SK-N-SH treated with all-trans-retinoic acid at 6 μM for 48 hours (cell line): ENCODE data around the gene ARHGEF2.

Source experiments
- ATAC-seq: fragments of 200-7000 bp; cut with Tn5 transposase; 3 replicates; pipeline ENCODE4 v1.9.1; 2020; ENCODE audit warnings: mild to moderate bottlenecking, moderate library complexity
- ARNTL ChIP-seq: fragments of 450-650 bp; formaldehyde crosslinking; IDR thresholded peaks from 2 replicates; pipeline ENCODE4 v1.5.0; 2020; ENCODE audit warnings: low read depth, mild to moderate bottlenecking, moderate library complexity, borderline replicate concordance
- BACH2 ChIP-seq: fragments of 250-450 bp; sonication (Bioruptor Pico); IDR thresholded peaks from 2 replicates; pipeline ENCODE4 v1.9.0; 2021; ENCODE audit warnings: mild to moderate bottlenecking, borderline replicate concordance
- CSDC2 ChIP-seq: fragments of 250-450 bp; sonication (Bioruptor Pico); IDR thresholded peaks from 2 replicates; pipeline ENCODE4 v1.5.0; 2020; ENCODE audit warnings: mild to moderate bottlenecking, moderate library complexity
- ESRRG ChIP-seq: fragments of 250-450 bp; sonication (Bioruptor Pico); IDR thresholded peaks from 2 replicates; pipeline ENCODE4 v1.6.1; 2021; ENCODE audit warnings: mild to moderate bottlenecking
- OSR1 ChIP-seq: fragments of 250-450 bp; sonication (Bioruptor Pico); IDR thresholded peaks from 2 replicates; pipeline ENCODE4 v1.8.0; 2022; ENCODE audit warnings: moderate library complexity, mild to moderate bottlenecking, inconsistent platforms
- PPARA ChIP-seq: fragments of 250-450 bp; sonication (Bioruptor Pico); IDR thresholded peaks from 2 replicates; pipeline ENCODE4 v1.5.0; 2020; ENCODE audit warnings: mild to moderate bottlenecking, borderline replicate concordance
- RARB ChIP-seq: fragments of 250-450 bp; sonication (Bioruptor Pico); IDR thresholded peaks from 2 replicates; pipeline ENCODE4 v1.8.0; 2021; ENCODE audit warnings: mild to moderate bottlenecking, moderate library complexity
- SNAI2 ChIP-seq: fragments of 250-450 bp; sonication (Bioruptor Pico); IDR thresholded peaks from 2 replicates; pipeline ENCODE4 v1.5.0; 2020; ENCODE audit warnings: mild to moderate bottlenecking, moderate library complexity
- TOX ChIP-seq: fragments of 250-450 bp; sonication (Bioruptor Pico); IDR thresholded peaks from 2 replicates; pipeline ENCODE4 v1.8.0; 2021; ENCODE audit warnings: mild to moderate bottlenecking, moderate library complexity, borderline replicate concordance
- ZC3H10 ChIP-seq: fragments of 250-450 bp; sonication (Bioruptor Pico); IDR thresholded peaks from 2 replicates; pipeline ENCODE4 v1.5.1; 2021; ENCODE audit warnings: mild to moderate bottlenecking, moderate library complexity
- ZFP3 ChIP-seq: fragments of 250-450 bp; sonication (Bioruptor Pico); IDR thresholded peaks from 2 replicates; pipeline ENCODE4 v1.5.0; 2020; ENCODE audit warnings: mild to moderate bottlenecking, moderate library complexity
- ZFP30 ChIP-seq: fragments of 450-650 bp; formaldehyde crosslinking; IDR thresholded peaks from 2 replicates; pipeline ENCODE4 v1.5.0; 2022; ENCODE audit warnings: mild to moderate bottlenecking, moderate library complexity
- ZNF565 ChIP-seq: fragments of 450-650 bp; formaldehyde crosslinking; conservative IDR thresholded peaks from 2 replicates; pipeline ENCODE4 v1.5.0; 2020; ENCODE audit warnings: low read depth, mild to moderate bottlenecking, moderate library complexity
- ZNF70 ChIP-seq: fragments of 450-650 bp; formaldehyde crosslinking; IDR thresholded peaks from 2 replicates; pipeline ENCODE4 v1.5.0; 2020; ENCODE audit warnings: mild to moderate bottlenecking, moderate library complexity
- ZNF8 ChIP-seq: fragments of 450-650 bp; formaldehyde crosslinking; IDR thresholded peaks from 2 replicates; pipeline ENCODE4 v1.5.0; 2020; ENCODE audit warnings: mild to moderate bottlenecking, moderate library complexity
- TF ChIP-seq, protein P1 (sequence below): fragments of 250-450 bp; sonication (Bioruptor Pico); IDR thresholded peaks from 2 replicates; pipeline ENCODE4 v1.5.1; 2021; ENCODE audit warnings: mild to moderate bottlenecking, moderate library complexity
- TF ChIP-seq, protein P2 (sequence below): fragments of 250-450 bp; sonication (Bioruptor Pico); IDR thresholded peaks from 2 replicates; pipeline ENCODE4 v1.8.0; 2021; ENCODE audit warnings: low read depth, mild to moderate bottlenecking, moderate library complexity, borderline replicate concordance
- TF ChIP-seq, protein P3 (sequence below): fragments of 250-450 bp; sonication (Bioruptor Pico); IDR thresholded peaks from 2 replicates; pipeline ENCODE4 v1.5.0; 2020; ENCODE audit warnings: mild to moderate bottlenecking, moderate library complexity
- TF ChIP-seq, protein P4 (sequence below): fragments of 250-450 bp; sonication (Bioruptor Pico); IDR thresholded peaks from 2 replicates; pipeline ENCODE4 v1.8.0; 2020; ENCODE audit warnings: mild to moderate bottlenecking, moderate library complexity, borderline replicate concordance

The ARHGEF2 gene

DNA sequence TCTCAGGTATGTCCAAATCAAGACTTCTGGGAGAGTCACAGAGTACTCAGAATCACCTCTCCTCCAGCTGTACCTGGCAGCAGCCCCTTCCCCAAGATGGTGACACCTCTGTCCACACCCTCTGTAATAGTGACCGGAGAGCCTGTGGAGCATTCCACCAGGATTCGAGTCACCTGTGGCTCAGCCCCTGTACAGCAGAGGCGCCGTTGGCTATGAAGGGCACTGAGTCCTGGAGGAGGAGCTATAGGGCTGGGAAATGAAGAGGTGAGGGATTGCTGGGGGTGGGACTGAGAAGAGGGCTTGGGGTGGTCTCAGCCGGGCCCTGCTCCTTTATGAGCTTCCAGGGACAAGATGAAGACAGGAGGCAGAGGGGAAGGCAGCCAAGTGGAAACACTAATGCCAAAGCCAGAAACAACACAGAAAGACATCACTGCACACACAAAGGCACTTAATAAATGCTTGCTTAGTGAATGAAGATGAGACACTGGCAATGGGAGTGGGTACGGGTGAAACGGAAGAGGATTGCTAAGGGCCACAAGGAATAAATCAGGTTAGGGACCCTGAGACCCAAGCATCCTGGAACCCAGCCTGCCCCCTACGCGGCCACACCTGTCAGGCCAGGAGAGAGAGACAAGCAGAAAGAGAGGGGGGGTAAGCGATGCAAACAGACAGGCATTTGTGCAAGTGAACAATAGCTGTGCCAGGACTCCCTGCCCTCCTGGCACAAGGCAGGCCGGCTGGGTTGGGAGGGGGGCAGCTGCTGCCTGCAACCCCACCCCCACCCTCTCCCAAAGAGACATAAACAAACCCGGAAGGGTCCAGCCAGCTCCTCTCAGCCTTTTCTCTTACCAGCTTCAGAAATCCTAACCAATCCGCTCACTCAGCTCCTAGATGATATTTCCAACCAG, 3.9 kb downstream of the ARHGEF2 start:
- TF ChIP-seq ZFP30, result no peak
- ATAC-seq, result no peak

DNA sequence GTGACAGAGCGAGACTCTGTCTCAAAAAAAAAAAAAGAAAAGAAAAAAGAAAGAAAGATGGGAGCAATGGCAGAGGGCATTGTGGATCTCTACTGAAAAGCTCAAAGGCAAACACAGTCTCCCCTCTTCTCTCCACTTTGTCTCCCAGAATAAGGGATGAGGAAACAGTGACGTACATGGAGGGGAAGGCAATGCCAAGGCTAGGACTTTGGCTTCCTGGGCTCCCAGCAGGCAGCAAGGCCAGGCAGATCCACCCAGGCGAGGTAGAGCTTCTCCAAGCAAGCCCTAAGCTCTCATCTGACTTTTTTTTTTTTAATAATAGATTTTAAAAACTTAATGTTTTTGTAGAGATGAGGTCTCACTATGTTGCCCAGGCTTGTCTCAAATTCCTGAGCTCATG, 4.6 kb downstream of the ARHGEF2 start:
- ATAC-seq, result no peak
- no peak for TF ChIP-seq PPARA (CRISPR knock-in tag)
- TF ChIP-seq TOX (CRISPR knock-in tag), result no peak
- no peak for TF ChIP-seq RARB (CRISPR knock-in tag)
- no peak for TF ChIP-seq ZFP3 (CRISPR knock-in tag)
- TF ChIP-seq CSDC2, result no peak

DNA sequence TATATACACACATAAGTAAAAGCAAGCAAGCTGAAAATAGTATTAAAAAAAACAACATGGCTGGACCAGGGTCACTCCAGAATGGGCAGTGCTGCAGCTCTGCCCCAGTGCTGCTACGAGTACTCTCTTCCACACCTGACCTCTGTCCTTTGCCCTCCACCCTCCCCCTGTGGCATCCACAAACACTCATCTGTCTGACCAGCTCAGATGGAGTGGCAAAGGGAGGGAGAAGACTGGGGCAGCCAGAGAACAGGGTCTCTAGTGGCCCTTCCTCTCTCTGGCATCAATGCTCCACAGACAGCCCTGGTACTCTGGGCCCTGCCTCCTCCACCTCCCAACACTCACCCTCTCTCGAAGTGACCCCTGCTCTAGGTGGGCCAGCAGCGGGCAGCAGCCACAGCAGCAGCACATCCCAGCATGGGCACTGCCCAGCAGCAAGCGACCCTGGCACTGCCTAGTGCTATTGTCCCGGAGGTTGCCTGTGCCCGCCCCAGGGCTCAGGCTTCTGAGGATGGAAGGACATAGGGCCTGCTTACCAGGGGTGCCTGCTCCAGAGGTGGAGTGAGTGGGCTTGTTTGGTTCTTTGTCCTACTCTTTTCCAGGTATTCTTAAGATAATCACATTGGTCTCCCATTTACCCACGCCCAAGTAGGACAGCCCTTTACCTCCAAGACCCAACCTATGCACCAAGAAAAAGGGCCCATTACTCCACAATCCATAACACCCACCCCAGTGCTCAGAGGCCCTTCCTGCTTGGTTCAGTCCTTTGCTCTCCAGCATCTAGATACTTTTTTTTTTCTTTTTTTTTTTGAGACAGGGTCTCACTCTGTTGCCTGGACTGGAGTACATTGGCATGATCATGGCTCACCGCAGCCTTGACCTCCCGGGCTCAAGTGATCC, 6.2 kb downstream of the ARHGEF2 start:
- TF ChIP-seq, protein P1, sequence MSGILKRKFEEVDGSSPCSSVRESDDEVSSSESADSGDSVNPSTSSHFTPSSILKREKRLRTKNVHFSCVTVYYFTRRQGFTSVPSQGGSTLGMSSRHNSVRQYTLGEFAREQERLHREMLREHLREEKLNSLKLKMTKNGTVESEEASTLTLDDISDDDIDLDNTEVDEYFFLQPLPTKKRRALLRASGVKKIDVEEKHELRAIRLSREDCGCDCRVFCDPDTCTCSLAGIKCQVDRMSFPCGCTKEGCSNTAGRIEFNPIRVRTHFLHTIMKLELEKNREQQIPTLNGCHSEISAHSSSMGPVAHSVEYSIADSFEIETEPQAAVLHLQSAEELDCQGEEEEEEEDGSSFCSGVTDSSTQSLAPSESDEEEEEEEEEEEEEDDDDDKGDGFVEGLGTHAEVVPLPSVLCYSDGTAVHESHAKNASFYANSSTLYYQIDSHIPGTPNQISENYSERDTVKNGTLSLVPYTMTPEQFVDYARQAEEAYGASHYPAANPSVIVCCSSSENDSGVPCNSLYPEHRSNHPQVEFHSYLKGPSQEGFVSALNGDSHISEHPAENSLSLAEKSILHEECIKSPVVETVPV (CRISPR knock-in tag), result no peak
- no peak for TF ChIP-seq TOX (CRISPR knock-in tag)
- TF ChIP-seq, protein P2, sequence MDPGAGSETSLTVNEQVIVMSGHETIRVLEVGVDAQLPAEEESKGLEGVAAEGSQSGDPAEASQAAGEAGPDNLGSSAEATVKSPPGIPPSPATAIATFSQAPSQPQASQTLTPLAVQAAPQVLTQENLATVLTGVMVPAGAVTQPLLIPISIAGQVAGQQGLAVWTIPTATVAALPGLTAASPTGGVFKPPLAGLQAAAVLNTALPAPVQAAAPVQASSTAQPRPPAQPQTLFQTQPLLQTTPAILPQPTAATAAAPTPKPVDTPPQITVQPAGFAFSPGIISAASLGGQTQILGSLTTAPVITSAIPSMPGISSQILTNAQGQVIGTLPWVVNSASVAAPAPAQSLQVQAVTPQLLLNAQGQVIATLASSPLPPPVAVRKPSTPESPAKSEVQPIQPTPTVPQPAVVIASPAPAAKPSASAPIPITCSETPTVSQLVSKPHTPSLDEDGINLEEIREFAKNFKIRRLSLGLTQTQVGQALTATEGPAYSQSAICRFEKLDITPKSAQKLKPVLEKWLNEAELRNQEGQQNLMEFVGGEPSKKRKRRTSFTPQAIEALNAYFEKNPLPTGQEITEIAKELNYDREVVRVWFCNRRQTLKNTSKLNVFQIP, result no peak
- TF ChIP-seq BACH2 (CRISPR knock-in tag), result no peak
- TF ChIP-seq ARNTL (CRISPR knock-in tag), result no peak
- TF ChIP-seq ZC3H10, result no peak
- no peak for TF ChIP-seq SNAI2 (CRISPR knock-in tag)
- TF ChIP-seq ZFP3 (CRISPR knock-in tag), result no peak
- TF ChIP-seq RARB (CRISPR knock-in tag), result no peak
- TF ChIP-seq PPARA (CRISPR knock-in tag), result no peak
- TF ChIP-seq ZNF8 (CRISPR knock-in tag), result no peak
- no peak for TF ChIP-seq OSR1
- TF ChIP-seq ZNF70 (CRISPR knock-in tag), result no peak
- TF ChIP-seq ZNF565 (CRISPR knock-in tag), result no peak
- ATAC-seq, result no peak

DNA sequence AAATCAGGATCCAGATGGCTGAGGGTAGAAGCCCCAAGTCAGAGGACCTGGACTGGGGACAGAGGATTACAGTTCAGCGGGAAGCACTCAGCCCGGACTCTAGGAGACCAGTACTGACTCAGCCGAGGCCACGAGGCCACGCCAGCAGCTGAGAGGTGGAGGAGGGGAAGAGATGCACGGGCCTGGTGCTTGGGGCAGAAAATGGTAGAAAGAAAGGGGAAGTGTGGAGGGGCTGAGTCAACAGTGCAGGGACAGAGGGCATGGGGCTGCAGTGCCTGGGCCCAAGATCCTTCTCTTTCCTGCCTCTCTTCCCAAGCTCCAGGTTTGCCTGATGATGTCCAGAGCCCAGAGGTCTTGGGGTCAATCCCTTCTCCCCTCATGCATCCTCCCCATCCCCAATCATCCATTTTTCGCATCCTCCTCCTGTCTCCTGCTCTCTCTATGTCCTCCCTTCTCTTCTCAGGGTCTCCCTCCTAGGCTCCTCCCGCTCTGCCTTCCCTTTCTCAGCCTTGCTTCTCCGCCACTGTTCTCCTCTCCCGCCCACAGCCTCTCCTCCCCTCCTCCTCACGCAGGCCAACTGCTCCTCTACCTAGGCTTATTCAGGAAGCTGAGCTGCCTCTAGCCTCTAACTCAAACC, 7.7 kb downstream of the ARHGEF2 start:
- peak; percentile 88 for ATAC-seq
- TF ChIP-seq ZFP3 (CRISPR knock-in tag), result no peak
- TF ChIP-seq ESRRG (CRISPR knock-in tag), result no peak
- no peak for TF ChIP-seq ZFP30
- no peak for TF ChIP-seq ZNF565 (CRISPR knock-in tag)
- TF ChIP-seq, protein P3, sequence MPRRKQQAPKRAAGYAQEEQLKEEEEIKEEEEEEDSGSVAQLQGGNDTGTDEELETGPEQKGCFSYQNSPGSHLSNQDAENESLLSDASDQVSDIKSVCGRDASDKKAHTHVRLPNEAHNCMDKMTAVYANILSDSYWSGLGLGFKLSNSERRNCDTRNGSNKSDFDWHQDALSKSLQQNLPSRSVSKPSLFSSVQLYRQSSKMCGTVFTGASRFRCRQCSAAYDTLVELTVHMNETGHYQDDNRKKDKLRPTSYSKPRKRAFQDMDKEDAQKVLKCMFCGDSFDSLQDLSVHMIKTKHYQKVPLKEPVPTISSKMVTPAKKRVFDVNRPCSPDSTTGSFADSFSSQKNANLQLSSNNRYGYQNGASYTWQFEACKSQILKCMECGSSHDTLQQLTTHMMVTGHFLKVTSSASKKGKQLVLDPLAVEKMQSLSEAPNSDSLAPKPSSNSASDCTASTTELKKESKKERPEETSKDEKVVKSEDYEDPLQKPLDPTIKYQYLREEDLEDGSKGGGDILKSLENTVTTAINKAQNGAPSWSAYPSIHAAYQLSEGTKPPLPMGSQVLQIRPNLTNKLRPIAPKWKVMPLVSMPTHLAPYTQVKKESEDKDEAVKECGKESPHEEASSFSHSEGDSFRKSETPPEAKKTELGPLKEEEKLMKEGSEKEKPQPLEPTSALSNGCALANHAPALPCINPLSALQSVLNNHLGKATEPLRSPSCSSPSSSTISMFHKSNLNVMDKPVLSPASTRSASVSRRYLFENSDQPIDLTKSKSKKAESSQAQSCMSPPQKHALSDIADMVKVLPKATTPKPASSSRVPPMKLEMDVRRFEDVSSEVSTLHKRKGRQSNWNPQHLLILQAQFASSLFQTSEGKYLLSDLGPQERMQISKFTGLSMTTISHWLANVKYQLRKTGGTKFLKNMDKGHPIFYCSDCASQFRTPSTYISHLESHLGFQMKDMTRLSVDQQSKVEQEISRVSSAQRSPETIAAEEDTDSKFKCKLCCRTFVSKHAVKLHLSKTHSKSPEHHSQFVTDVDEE (CRISPR knock-in tag), result no peak
- no peak for TF ChIP-seq PPARA (CRISPR knock-in tag)
- TF ChIP-seq CSDC2, result no peak
- TF ChIP-seq SNAI2 (CRISPR knock-in tag), result no peak
- TF ChIP-seq, protein P4, sequence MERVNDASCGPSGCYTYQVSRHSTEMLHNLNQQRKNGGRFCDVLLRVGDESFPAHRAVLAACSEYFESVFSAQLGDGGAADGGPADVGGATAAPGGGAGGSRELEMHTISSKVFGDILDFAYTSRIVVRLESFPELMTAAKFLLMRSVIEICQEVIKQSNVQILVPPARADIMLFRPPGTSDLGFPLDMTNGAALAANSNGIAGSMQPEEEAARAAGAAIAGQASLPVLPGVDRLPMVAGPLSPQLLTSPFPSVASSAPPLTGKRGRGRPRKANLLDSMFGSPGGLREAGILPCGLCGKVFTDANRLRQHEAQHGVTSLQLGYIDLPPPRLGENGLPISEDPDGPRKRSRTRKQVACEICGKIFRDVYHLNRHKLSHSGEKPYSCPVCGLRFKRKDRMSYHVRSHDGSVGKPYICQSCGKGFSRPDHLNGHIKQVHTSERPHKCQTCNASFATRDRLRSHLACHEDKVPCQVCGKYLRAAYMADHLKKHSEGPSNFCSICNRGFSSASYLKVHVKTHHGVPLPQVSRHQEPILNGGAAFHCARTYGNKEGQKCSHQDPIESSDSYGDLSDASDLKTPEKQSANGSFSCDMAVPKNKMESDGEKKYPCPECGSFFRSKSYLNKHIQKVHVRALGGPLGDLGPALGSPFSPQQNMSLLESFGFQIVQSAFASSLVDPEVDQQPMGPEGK, result no peak
- no peak for TF ChIP-seq ZNF8 (CRISPR knock-in tag)
- no peak for TF ChIP-seq BACH2 (CRISPR knock-in tag)
- no peak for TF ChIP-seq ZNF70 (CRISPR knock-in tag)
- TF ChIP-seq, protein P2, result no peak
- no peak for TF ChIP-seq TOX (CRISPR knock-in tag)
- no peak for TF ChIP-seq OSR1
- TF ChIP-seq RARB (CRISPR knock-in tag), result no peak
- TF ChIP-seq, protein P1 (CRISPR knock-in tag), result no peak
